Adrenal gland (tissue), 5 donors: Measurements from ENCODE around the gene CARS2.

Source experiments
- POLR2A ChIP-seq, 2 donors: fragments of 450-650 bp; IDR thresholded peaks; one replicate each; pipeline ENCODE4 v1.6.1; 2017; ENCODE audit warnings: antibody characterized with exemption in 2 of 2, mild to moderate bottlenecking in 2 of 2, moderate library complexity in 1 of 2
- TF ChIP-seq, protein P1 (sequence below), 6 experiments: fragments of 450-650 bp in 4 of 6; fragments of 200-600 bp in 2 of 6; sonication (generic) in 1 of 6; IDR thresholded peaks; 1 replicate in 5 of 6; 2 replicates in 1 of 6; pipeline versions ENCODE4 v1.5.1 to v1.8.0; 2016 to 2021; ENCODE audit warnings: antibody characterized with exemption in 6 of 6, mild to moderate bottlenecking in 2 of 6, moderate library complexity in 1 of 6
- donor health status: DM: no; HTN: no; CAD: no.

DNA sequence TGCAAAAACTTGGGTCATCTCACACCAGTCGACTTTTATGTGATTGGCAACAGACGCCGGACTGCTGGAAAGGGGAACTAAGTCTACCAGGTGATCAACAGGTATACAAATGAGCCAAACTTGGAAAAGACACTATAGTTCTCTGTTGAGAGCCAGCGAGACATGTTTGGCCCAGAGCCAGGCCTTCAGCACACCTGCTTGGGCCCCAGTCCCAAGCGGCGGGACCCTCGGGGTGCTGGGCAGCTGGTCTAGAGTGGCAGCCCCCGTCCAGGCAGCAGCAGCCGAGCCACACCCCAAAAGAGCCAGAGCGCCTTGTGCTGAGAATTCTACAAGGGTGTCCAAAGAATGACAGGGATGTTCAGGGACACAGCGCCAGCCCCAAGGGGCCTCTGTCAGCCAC is 62.6 kb downstream of the CARS2 start:
- TF ChIP-seq, protein P1, sequence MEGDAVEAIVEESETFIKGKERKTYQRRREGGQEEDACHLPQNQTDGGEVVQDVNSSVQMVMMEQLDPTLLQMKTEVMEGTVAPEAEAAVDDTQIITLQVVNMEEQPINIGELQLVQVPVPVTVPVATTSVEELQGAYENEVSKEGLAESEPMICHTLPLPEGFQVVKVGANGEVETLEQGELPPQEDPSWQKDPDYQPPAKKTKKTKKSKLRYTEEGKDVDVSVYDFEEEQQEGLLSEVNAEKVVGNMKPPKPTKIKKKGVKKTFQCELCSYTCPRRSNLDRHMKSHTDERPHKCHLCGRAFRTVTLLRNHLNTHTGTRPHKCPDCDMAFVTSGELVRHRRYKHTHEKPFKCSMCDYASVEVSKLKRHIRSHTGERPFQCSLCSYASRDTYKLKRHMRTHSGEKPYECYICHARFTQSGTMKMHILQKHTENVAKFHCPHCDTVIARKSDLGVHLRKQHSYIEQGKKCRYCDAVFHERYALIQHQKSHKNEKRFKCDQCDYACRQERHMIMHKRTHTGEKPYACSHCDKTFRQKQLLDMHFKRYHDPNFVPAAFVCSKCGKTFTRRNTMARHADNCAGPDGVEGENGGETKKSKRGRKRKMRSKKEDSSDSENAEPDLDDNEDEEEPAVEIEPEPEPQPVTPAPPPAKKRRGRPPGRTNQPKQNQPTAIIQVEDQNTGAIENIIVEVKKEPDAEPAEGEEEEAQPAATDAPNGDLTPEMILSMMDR (IDR thresholded peaks at IDR 0.05) = no peak
- no peak for TF ChIP-seq POLR2A (IDR thresholded peaks at IDR 0.05)
